ENCODE data around the gene ZNF791.
"Not testable (repeated sequence)": the region's sequence is repeated elsewhere in the genome, so short reads cannot be mapped to it uniquely, and the experiment has no call there.

The ZNF791 gene

GRCh38 chr19:12665671-12666264 lies 55.0 kb downstream of the ZNF791 start:
- no peak for DNase-seq (ENCODE audit: extremely low read depth in 1 of 2, low read depth in 1 of 2)

- peak in 1 of 2 donors; percentile 69 for DNase-seq (ENCODE audit: extremely low read depth in 1 of 2, low read depth in 1 of 2)
These were observed 55.7 kb downstream of the ZNF791 start, which contains the start of the genes MAN2B1 and WDR83 for GRCh38 chr19:12666265-12667048. TSS of gene MAN2B1 (minus strand) at chr19:12666742. CDS start at chr19:12666701, 41 bp downstream. TSS of gene WDR83 (plus strand) at chr19:12666807. CDS start at chr19:12669791, 2,984 bp downstream.

- DNase-seq (ENCODE audit: extremely low read depth in 1 of 2, low read depth in 1 of 2), result no peak
These were observed 57.1 kb downstream of the ZNF791 start for GRCh38 chr19:12667731-12668302.

GRCh38 chr19:12668346-12668745 lies 57.6 kb downstream of the ZNF791 start:
- no peak for DNase-seq (ENCODE audit: extremely low read depth in 1 of 2, low read depth in 1 of 2)

DNA sequence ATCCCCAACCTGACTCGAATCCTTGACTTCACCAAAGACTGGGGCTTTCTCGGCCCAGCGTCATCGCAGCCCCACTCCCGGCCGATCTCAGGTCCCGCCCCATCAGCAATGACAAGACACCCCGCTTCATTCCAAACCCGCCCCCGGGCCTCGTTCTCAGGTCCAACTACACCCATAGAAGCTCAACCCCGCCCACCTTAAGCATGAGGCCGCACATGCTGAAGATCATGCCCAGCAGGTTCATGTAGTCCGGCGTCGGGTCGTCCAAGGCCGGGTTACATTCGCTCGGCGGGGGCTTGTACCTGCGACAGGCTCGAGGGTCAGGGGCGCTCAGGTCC lies 58.2 kb downstream of the ZNF791 start:
- DNase-seq (ENCODE audit: extremely low read depth in 1 of 2, low read depth in 1 of 2), result peak; percentile 40 to 44

DNA sequence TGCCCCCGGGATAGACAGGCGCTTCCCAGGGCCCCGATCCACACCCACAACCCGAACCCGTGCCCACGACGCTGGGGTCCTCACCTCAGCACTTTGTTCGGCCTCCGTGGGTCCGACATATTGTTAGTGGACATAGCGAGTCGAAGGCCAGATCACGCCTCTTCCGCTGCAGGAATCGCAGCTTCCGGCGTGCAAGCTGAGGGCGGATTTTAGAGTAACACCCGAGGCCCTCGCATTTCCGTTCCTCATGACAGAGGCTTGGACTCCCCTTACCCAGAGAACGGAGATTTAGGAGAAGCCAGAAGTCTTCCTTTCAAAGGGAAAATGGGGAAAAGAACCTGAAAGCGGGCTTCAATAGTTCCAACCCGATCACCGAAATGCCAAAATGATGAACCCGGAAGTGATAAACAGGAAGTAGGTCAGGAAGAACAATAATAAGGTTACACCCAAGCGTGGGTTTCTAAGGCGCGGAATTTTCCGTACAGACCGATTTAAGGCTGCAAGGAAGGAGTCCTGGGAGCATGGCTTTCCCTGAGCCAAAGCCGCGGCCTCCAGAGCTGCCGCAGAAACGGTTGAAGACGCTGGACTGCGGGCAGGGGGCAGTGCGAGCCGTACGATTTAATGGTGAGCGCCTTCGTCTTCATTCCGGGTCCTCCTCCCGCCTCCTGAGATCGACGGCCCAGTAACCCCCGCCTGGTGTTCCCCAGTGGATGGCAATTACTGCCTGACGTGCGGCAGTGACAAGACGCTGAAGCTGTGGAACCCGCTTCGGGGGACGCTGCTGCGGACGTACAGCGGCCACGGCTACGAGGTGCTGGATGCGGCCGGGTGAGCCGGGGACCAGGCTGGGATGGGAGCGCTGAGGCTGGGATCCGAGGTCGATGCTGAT lies 58.8 kb downstream of the ZNF791 start:
- peak; percentile 44 to 60 for DNase-seq (ENCODE audit: extremely low read depth in 1 of 2, low read depth in 1 of 2)

DNA sequence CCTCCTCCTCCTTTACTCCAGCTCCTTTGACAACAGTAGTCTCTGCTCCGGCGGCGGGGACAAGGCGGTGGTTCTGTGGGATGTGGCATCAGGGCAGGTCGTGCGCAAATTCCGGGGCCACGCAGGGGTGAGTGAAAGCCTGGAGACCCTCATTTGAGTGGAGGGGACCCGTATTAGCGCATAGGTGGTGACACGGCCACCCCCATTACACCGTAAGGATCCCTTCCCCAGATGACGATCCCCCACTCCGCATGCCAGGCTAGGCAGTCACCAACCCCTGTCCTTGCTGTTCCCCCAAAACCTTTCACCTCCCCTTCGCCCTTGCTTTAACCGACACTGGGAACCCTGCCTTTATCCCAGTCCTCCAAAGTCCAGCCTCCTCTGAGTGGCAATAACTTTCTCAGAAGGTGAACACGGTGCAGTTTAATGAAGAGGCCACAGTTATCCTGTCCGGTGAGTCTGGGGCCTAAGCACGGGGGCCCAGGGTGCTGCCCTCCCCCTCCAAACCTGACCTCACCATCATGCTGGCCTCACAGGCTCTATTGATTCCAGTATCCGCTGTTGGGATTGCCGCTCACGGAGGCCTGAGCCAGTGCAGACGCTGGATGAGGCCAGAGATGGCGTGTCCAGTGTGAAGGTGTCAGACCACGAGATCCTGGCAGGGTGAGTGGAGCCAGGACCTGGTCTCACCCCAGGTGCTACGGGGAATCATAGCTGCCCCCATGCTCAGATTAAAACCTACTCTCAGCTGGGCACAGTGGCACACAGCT lies 59.6 kb downstream of the ZNF791 start:
- DNase-seq (ENCODE audit: extremely low read depth in 1 of 2, low read depth in 1 of 2), result no peak

GRCh38 chr19:12672744-12673143 lies 62.0 kb downstream of the ZNF791 start:
- DNase-seq (ENCODE audit: extremely low read depth in 1 of 2, low read depth in 1 of 2), result no peak

- no peak for DNase-seq (ENCODE audit: extremely low read depth in 1 of 2, low read depth in 1 of 2)
These were observed 64.7 kb downstream of the ZNF791 start for GRCh38 chr19:12675399-12675798.

DNA sequence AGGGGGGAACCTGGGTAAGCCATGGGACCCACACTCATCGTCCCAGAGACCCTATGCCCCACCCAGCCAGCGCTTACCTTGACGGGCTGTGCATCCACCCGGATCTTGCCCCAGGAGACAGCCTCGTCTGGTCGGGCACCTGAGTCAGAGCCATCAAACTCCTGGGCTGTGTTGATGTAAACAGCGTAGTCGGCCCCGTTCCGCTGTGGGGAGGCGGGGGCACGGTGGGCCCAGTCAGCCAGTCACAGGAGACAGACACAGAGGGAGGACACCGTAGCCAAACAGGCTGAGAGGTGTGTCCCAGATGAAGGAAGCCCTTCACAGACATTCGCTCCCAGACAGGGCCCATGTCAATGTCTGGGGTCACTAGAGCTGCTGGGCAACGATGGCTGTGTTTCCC lies 65.2 kb downstream of the ZNF791 start:
- DNase-seq (ENCODE audit: extremely low read depth in 1 of 2, low read depth in 1 of 2), result no peak

DNA sequence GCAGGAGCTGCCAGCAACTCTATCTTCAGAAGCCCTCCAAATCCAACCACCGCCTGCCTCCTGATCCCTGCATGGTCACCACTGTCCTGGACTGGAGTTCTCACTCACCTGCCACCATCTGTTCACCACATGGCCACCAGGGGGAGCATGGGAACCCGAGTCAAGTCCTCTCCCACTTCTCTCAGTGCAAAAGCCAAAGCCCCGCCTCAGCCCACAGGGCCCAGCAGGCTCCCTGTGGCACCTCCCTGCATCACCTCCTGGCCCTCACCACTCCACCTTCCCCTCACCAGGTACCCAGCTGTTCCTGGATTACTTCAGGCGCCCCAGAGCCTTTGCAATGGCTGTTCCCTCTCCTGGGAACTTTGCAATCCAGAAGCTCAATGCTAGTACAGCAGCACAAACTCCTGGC lies 65.7 kb downstream of the ZNF791 start:
- peak; percentile 58 to 80 for DNase-seq (ENCODE audit: extremely low read depth in 1 of 2, low read depth in 1 of 2)

GRCh38 chr19:12676928-12677327 lies 66.2 kb downstream of the ZNF791 start:
- DNase-seq (ENCODE audit: extremely low read depth in 1 of 2, low read depth in 1 of 2), result no peak

GRCh38 chr19:12678039-12678438 lies 67.3 kb downstream of the ZNF791 start:
- not testable (repeated sequence) for DNase-seq (ENCODE audit: extremely low read depth in 1 of 2, low read depth in 1 of 2)

DNA sequence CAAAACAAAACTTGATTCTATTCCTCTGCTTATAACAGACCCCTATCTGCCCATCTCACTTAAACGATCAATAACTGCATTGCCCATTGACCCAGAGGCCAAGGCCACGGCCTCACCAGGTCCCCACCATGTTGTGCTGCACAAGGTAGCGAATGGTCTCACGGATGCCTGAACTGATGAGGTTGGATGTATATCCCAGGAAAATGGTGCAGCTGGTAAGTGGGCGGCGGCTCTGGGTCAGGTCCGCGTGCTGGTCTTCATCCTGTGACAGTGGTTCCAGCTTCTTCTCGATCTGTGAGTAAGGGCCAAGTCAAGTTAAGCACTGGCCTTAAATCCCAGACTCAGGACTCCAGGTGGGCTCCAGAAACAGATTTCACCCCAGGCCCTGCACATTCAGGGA lies 69.3 kb downstream of the ZNF791 start:
- DNase-seq (ENCODE audit: extremely low read depth in 1 of 2, low read depth in 1 of 2), result no peak

- DNase-seq (ENCODE audit: extremely low read depth in 1 of 2, low read depth in 1 of 2), result peak; percentile 72 to 86
These were observed 70.6 kb downstream of the ZNF791 start, which contains the start of gene DHPS for GRCh38 chr19:12681074-12681987. TSS of gene DHPS (minus strand) at chr19:12681880. CDS start at chr19:12681766, 114 bp downstream.

Measured in activated CD8-positive, alpha-beta memory T cell treated with anti-CD3 and anti-CD28 coated beads for 1 hour (primary cell).